Stimulated activated CD8-positive, alpha-beta memory T cell treated with anti-CD3 and anti-CD28 coated beads, Interleukin-7, amount 100 ng/mL, for 4 hours (primary cell): ENCODE data around the gene RGS1.

Experiments used
- DNase-seq, 2 donors: peaks; one replicate each; pipeline ENCODE4 v3.0.0-alpha.2; 2020; ENCODE audit warnings: low read depth in 2 of 2

Gene RGS1

GRCh38 chr1:192620071-192620635 is 44.6 kb downstream of the RGS1 start:
- no peak for DNase-seq

DNA sequence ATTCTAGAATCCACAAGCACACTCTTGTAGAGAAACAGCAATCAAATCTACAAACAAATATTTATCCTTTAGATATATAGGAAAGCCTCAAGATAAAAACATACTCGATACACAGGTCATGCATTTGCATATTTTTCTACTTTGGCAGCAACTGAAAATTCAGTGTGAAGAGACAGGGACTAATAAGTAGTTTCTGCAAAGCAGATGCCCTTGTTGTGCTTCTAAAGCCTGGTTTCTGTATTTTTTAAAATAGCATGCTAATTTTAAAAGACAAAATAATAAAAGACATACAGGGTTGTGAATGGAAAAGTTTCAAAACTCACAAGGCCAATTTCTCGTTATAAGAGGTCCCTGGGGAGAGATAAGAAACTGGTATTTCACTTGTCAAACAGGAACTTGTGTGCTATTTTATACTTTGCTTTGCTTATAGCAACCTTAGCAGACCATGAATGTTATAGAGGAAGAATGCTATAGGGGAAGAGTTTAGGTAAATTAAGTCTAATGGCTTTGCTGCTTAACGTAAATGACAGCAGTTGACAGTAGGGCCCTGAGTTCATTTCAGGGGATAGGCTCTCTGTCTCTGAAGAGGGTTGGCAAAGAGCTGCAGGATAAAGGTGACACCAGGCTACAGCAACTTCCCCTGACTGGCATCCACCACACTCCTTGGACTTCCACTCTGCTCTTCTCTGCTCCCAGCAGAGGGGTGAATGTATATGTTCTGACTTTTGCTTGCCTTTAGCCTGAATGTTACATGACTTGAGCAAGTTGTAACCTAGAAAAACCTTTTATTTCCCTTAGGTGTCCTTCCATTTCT is 51.0 kb downstream of the RGS1 start:
- DNase-seq, result no peak

GRCh38 chr1:192627901-192628300 is 52.3 kb downstream of the RGS1 start:
- no peak for DNase-seq

GRCh38 chr1:192628396-192629057 is 53.0 kb downstream of the RGS1 start:
- DNase-seq, result no peak

DNA sequence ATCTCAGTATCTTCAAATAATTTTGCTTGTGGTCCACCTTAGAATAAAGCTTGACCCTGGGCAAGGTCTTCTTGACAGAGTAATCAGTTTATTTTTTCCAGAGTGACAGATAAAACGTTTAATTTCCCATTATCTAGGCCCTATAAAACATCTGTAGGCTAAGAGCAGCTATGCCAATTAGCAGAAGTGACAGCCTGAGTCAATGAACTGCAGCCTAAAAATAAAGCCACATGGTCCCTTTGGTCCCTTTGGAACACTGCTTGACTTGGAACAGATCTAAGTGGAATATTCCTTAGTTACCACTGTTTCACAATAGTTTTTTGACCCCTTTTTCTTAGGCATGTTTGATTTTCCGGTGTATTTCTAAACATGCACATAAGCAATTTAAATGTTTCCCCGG is 54.0 kb downstream of the RGS1 start:
- DNase-seq, result no peak
